ENCODE results near the gene PTK6.

PTK6 gene

GRCh38 chr20:63537525-63538203 lies 488 bp upstream of the PTK6 start (continued):
- TF ChIP-seq TSHZ1 (tag by site-specific recombination; IDR thresholded peaks at IDR 0.05; ENCODE audit: borderline replicate concordance) (no peak), ZNF423 (tag by site-specific recombination; IDR thresholded peaks at IDR 0.05) (peak; percentile 96), KLF1 (tag by site-specific recombination; IDR thresholded peaks at IDR 0.05) (peak; percentile 60), HIC1 (tag by site-specific recombination; IDR thresholded peaks at IDR 0.05) (peak; percentile 87; the same call in 1 of the 2 replicates), ZNF211 (tag by site-specific recombination; IDR thresholded peaks at IDR 0.05; ENCODE audit: low read depth) (no peak), ZSCAN30 (tag by site-specific recombination; IDR thresholded peaks at IDR 0.05) (peak; percentile 78; the same call in 1 of the 2 replicates), ZNF555 (tag by site-specific recombination; conservative IDR thresholded peaks at IDR 0.05) (no peak), ZNF792 (tag by site-specific recombination; IDR thresholded peaks at IDR 0.05) (no peak), ZNF280C (tag by site-specific recombination; IDR thresholded peaks at IDR 0.05) (no peak), PBX3 (CRISPR knock-in tag; IDR thresholded peaks at IDR 0.05) (no peak), ZNF677 (tag by site-specific recombination; IDR thresholded peaks at IDR 0.05) (no peak), EGR2 (tag by site-specific recombination; IDR thresholded peaks at IDR 0.05; ENCODE audit: low read depth) (peak; percentile 72), ZNF76 (tag by site-specific recombination; IDR thresholded peaks at IDR 0.05; ENCODE audit: borderline replicate concordance, low read depth) (peak; percentile 55; the same call in 1 of the 2 replicates), SCRT2 (tag by site-specific recombination; IDR thresholded peaks at IDR 0.05) (peak; percentile 99), ZNF184 (tag by site-specific recombination; IDR thresholded peaks at IDR 0.05) (no peak), ZNF416 (tag by site-specific recombination; IDR thresholded peaks at IDR 0.05) (no peak), ZFP41 (tag by site-specific recombination; IDR thresholded peaks at IDR 0.05; ENCODE audit: borderline replicate concordance) (no peak), ZNF132 (tag by site-specific recombination; IDR thresholded peaks at IDR 0.05; ENCODE audit: borderline replicate concordance) (no peak), ZBTB8A (tag by site-specific recombination; IDR thresholded peaks at IDR 0.05) (peak; percentile 93), ZNF169 (tag by site-specific recombination; IDR thresholded peaks at IDR 0.05) (no peak), ZNF157 (tag by site-specific recombination; IDR thresholded peaks at IDR 0.05) (no peak), ZNF404 (tag by site-specific recombination; IDR thresholded peaks at IDR 0.05) (no peak), ZNF830 (tag by site-specific recombination; IDR thresholded peaks at IDR 0.05; ENCODE audit: low read depth) (no peak), ZNF19 (tag by site-specific recombination; IDR thresholded peaks at IDR 0.05; ENCODE audit: low read depth) (no peak), INSM2 (tag by site-specific recombination; IDR thresholded peaks at IDR 0.05) (no peak), ZNF645 (tag by site-specific recombination; IDR thresholded peaks at IDR 0.05) (no peak), SP2 (tag by site-specific recombination; IDR thresholded peaks at IDR 0.05) (peak; percentile 85)

All from HEK293 (cell line).